GM21825 (cell line): ENCODE results near the gene ESR2.
"Not testable (repeated sequence)": the region's sequence is repeated elsewhere in the genome, so short reads cannot be mapped to it uniquely, and the experiment has no call there.

Experiments
- ATAC-seq: cut with Tn5 transposase; IDR thresholded peaks from one replicate; pipeline ENCODE4 v1.9.1; 2021; ENCODE audit warnings: mild to moderate bottlenecking, moderate library complexity; ENCODE audit not compliant: unreplicated experiment

The ESR2 gene

GRCh38 chr14:64049616-64050381 is 244.4 kb downstream of the ESR2 start:
- no peak for ATAC-seq

- ATAC-seq, result no peak
These were observed 249.1 kb downstream of the ESR2 start for GRCh38 chr14:64045091-64045490.

- ATAC-seq, result not testable (repeated sequence)
These were observed 250.9 kb downstream of the ESR2 start for GRCh38 chr14:64043296-64043695.

- ATAC-seq, result no peak
These were observed 254.1 kb downstream of the ESR2 start for GRCh38 chr14:64040044-64040443.

- no peak for ATAC-seq
These were observed 255.2 kb downstream of the ESR2 start for GRCh38 chr14:64038841-64039542.

- ATAC-seq, result not testable (repeated sequence)
These were observed 256.1 kb downstream of the ESR2 start for GRCh38 chr14:64037869-64038745.

- no peak for ATAC-seq
These were observed 259.0 kb downstream of the ESR2 start for GRCh38 chr14:64035143-64035542.
